ENCODE results near the gene KY. TPM values are rescaled to one million over a fixed set of nuclear protein-coding genes. Genes with fewer than 3 reads are reported as not detected.

Gene KY
- total RNA-seq, 1 experiment from 2014 or later: 0.05 TPM

GRCh38 chr3:134614955-134615354 lies 35.9 kb downstream of the KY start:
- Histone ChIP-seq H3K4me3 (no peak overlapping the region), H3K27me3 (replicated peaks) (0 out of 2 replicates have a peak, but pooled peaks cover 7% of the 10 kb centered on the region), H3K36me3 (no peaks in the 10 kb centered on the region), H3K27ac (no peak overlapping the region), H3K9me3 (replicated peaks) (no peaks in the 10 kb centered on the region), H3K4me1 (replicated peaks) (no peaks in the 10 kb centered on the region)
- DNase-seq (ENCODE audit: low read depth in 1 of 2, low spot score in 2 of 2): no peak

GRCh38 chr3:134613006-134613520 lies 37.8 kb downstream of the KY start:
- 0 out of 2 replicates have a peak, but pooled peaks cover 7% of the 10 kb centered on the region for H3K27me3 ChIP-seq (replicated peaks)
- DNase-seq (ENCODE audit: low read depth in 1 of 2, low spot score in 2 of 2): no peak
- H3K36me3 ChIP-seq: no peaks in the 10 kb centered on the region
- H3K9me3 ChIP-seq (replicated peaks): no peaks in the 10 kb centered on the region
- H3K4me1 ChIP-seq (replicated peaks): no peaks in the 10 kb centered on the region
- H3K27ac ChIP-seq: no peak overlapping the region
- H3K4me3 ChIP-seq: no peak overlapping the region

- Histone ChIP-seq H3K9me3 (replicated peaks) (no peaks in the 10 kb centered on the region), H3K4me3 (no peak overlapping the region), H3K4me1 (replicated peaks) (no peaks in the 10 kb centered on the region), H3K36me3 (no peaks in the 10 kb centered on the region), H3K27me3 (replicated peaks) (no peaks in the 10 kb centered on the region), H3K27ac (no peak overlapping the region)
- DNase-seq (ENCODE audit: low read depth in 1 of 2, low spot score in 2 of 2): no peak
These were observed 39.3 kb downstream of the KY start for GRCh38 chr3:134611516-134611915.

GRCh38 chr3:134610432-134611385 lies 40.1 kb downstream of the KY start:
- Histone ChIP-seq H3K4me3 (no peak overlapping the region), H3K9me3 (replicated peaks) (no peaks in the 10 kb centered on the region), H3K4me1 (replicated peaks) (no peaks in the 10 kb centered on the region), H3K27ac (no peak overlapping the region), H3K27me3 (replicated peaks) (no peaks in the 10 kb centered on the region), H3K36me3 (no peaks in the 10 kb centered on the region)
- no peak for DNase-seq (ENCODE audit: low read depth in 1 of 2, low spot score in 2 of 2)

GRCh38 chr3:134609821-134610431 lies 40.9 kb downstream of the KY start:
- Histone ChIP-seq H3K4me1 (replicated peaks) (no peaks in the 10 kb centered on the region), H3K27me3 (replicated peaks) (no peaks in the 10 kb centered on the region), H3K9me3 (replicated peaks) (no peaks in the 10 kb centered on the region), H3K27ac (no peak overlapping the region), H3K36me3 (no peaks in the 10 kb centered on the region), H3K4me3 (no peak overlapping the region)
- DNase-seq (ENCODE audit: low read depth in 1 of 2, low spot score in 2 of 2): no peak

- no peak overlapping the region for H3K4me3 ChIP-seq
- no peaks in the 10 kb centered on the region for H3K4me1 ChIP-seq (replicated peaks)
- no peak overlapping the region for H3K27ac ChIP-seq
- no peaks in the 10 kb centered on the region for H3K27me3 ChIP-seq (replicated peaks)
- no peak for DNase-seq (ENCODE audit: low read depth in 1 of 2, low spot score in 2 of 2)
- no peaks in the 10 kb centered on the region for H3K9me3 ChIP-seq (replicated peaks)
- H3K36me3 ChIP-seq: no peaks in the 10 kb centered on the region
These were observed 41.9 kb downstream of the KY start for GRCh38 chr3:134608771-134609435.

- Histone ChIP-seq H3K4me3 (no peak overlapping the region), H3K9me3 (replicated peaks) (no peaks in the 10 kb centered on the region), H3K27me3 (replicated peaks) (no peaks in the 10 kb centered on the region), H3K4me1 (replicated peaks) (no peaks in the 10 kb centered on the region), H3K36me3 (no peaks in the 10 kb centered on the region), H3K27ac (no peak overlapping the region)
- DNase-seq (ENCODE audit: low read depth in 1 of 2, low spot score in 2 of 2): no peak
These were observed 42.6 kb downstream of the KY start for GRCh38 chr3:134608023-134608770.

- H3K27me3 ChIP-seq (replicated peaks): no peaks in the 10 kb centered on the region
- H3K4me1 ChIP-seq (replicated peaks): no peaks in the 10 kb centered on the region
- H3K36me3 ChIP-seq: no peaks in the 10 kb centered on the region
- no peak overlapping the region for H3K27ac ChIP-seq
- H3K4me3 ChIP-seq: no peak overlapping the region
- H3K9me3 ChIP-seq (replicated peaks): no peaks in the 10 kb centered on the region
- DNase-seq (ENCODE audit: low read depth in 1 of 2, low spot score in 2 of 2): no peak
These were observed 43.5 kb downstream of the KY start for GRCh38 chr3:134607054-134608022.

GRCh38 chr3:134606033-134607025 lies 44.5 kb downstream of the KY start:
- Histone ChIP-seq H3K4me1 (replicated peaks) (no peaks in the 10 kb centered on the region), H3K9me3 (replicated peaks) (no peaks in the 10 kb centered on the region), H3K4me3 (no peak overlapping the region), H3K27me3 (replicated peaks) (no peaks in the 10 kb centered on the region), H3K36me3 (no peaks in the 10 kb centered on the region), H3K27ac (no peak overlapping the region)
- no peak for DNase-seq (ENCODE audit: low read depth in 1 of 2, low spot score in 2 of 2)

GRCh38 chr3:134605556-134605955 lies 45.3 kb downstream of the KY start:
- DNase-seq (ENCODE audit: low read depth in 1 of 2, low spot score in 2 of 2): no peak
- Histone ChIP-seq H3K27ac (no peak overlapping the region), H3K9me3 (replicated peaks) (no peaks in the 10 kb centered on the region), H3K4me1 (replicated peaks) (peaks cover 2% of the 10 kb centered on the region), H3K27me3 (replicated peaks) (no peaks in the 10 kb centered on the region), H3K4me3 (no peak overlapping the region), H3K36me3 (no peaks in the 10 kb centered on the region)

GRCh38 chr3:134603956-134604355 lies 46.9 kb downstream of the KY start:
- H3K4me1 ChIP-seq (replicated peaks): peaks cover 9% of the 10 kb centered on the region
- H3K27me3 ChIP-seq (replicated peaks): no peaks in the 10 kb centered on the region
- no peak overlapping the region for H3K27ac ChIP-seq
- no peaks in the 10 kb centered on the region for H3K36me3 ChIP-seq
- DNase-seq (ENCODE audit: low read depth in 1 of 2, low spot score in 2 of 2): peak in 1 of 2 experiments; percentile 35
- no peaks in the 10 kb centered on the region for H3K9me3 ChIP-seq (replicated peaks)
- H3K4me3 ChIP-seq: no peak overlapping the region
